ENCODE measurements around the gene DPYD.

DNA sequence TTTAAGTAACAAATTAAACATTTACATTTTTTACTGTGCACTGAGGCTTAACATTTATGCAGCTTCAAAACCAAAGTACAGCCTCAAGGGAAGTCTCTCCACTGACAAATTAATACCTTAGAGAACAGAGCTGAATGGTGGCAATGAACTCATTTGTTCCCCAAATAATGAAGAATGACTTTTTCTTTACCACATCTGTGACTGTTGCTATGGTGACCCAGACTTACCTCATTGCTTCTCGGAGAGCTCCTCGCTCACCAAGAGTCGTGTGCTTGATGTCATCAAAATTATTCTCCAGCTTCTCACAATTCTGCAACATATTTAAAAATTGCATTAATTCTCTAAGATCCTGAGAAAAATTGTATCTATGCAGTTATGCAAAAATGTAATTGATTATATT is 92.9 kb downstream of the DPYD start:
- TF ChIP-seq CTCF (IDR thresholded peaks at IDR 0.05; ENCODE audit: insufficient read depth, low read length, poor library complexity, severe bottlenecking) (no peak), EZH2phosphoT487 (conservative IDR thresholded peaks at IDR 0.05; ENCODE audit: low read length) (no peak)

Data from SU-DHL-6 (cell line).